A549 (cell line): ENCODE measurements around the gene CADM1.

ENCODE experiments used
- CTCF ChIP-seq: fragments of >200 bp; sonication (Bioruptor Twin); formaldehyde crosslinking; IDR thresholded peaks from 3 replicates; pipeline ENCODE4 v1.5.1; 2016
- HOXB5 ChIP-seq: fragments of 250-450 bp; sonication (Bioruptor Pico); IDR thresholded peaks from 2 replicates; pipeline ENCODE4 v1.5.0; 2020; ENCODE audit warnings: mild to moderate bottlenecking, moderate library complexity
- JUNB ChIP-seq: fragments of >200 bp; sonication (Bioruptor Twin); formaldehyde crosslinking; IDR thresholded peaks from 2 replicates; pipeline ENCODE4 v1.6.1; 2016
- MAX ChIP-seq: IDR thresholded peaks from 2 replicates; pipeline ENCODE4 v1.6.1; 2012
- MYC ChIP-seq: IDR thresholded peaks from 2 replicates; pipeline ENCODE4 v1.6.1; 2012; ENCODE audit warnings: mild to moderate bottlenecking, inconsistent platforms, low read length, improper control_type of control experiment, borderline replicate concordance
- NFE2L2 ChIP-seq: fragments of 150-350 bp; conservative IDR thresholded peaks from 2 replicates; pipeline ENCODE4 v1.6.1; 2014; ENCODE audit warnings: low read length
- PBX3 ChIP-seq: IDR thresholded peaks from 2 replicates; pipeline ENCODE4 v1.6.1; 2012
- PHF8 ChIP-seq: fragments of 200-600 bp; sonication (generic); IDR thresholded peaks from 2 replicates; pipeline ENCODE4 v1.6.1; 2016; ENCODE audit warnings: low read depth, mild to moderate bottlenecking, antibody characterized with exemption, moderate library complexity, borderline replicate concordance
- POLR2A ChIP-seq: IDR thresholded peaks from 2 replicates; pipeline ENCODE4 v1.6.1; 2012; ENCODE audit warnings: mild to moderate bottlenecking, low read length
- RCOR1 ChIP-seq: fragments of 150-350 bp; IDR thresholded peaks from 2 replicates; pipeline ENCODE4 v1.6.1; 2014; ENCODE audit warnings: antibody characterized with exemption, low read length, low read depth
- REST ChIP-seq: fragments of 200-600 bp; sonication (generic); IDR thresholded peaks from 2 replicates; pipeline ENCODE4 v1.6.1; 2016; ENCODE audit warnings: antibody characterized with exemption, mild to moderate bottlenecking, moderate library complexity
- SMC3 ChIP-seq: fragments of >200 bp; sonication (Bioruptor Twin); formaldehyde crosslinking; IDR thresholded peaks from 3 replicates; pipeline ENCODE4 v1.6.1; 2018; ENCODE audit warnings: inconsistent platforms

GRCh38 chr11:115153135-115153534 is 351.1 kb downstream of the CADM1 start:
- TF ChIP-seq POLR2A (no peak), RCOR1 (no peak), CTCF (no peak), REST (no peak), MYC (no peak), JUNB (no peak), NFE2L2 (no peak), PBX3 (no peak), HOXB5 (CRISPR knock-in tag) (no peak), SMC3 (no peak), MAX (no peak), PHF8 (no peak)
